HepG2 (cell line): Measurements from ENCODE around the gene ORC2. TPM values are rescaled to one million over a fixed set of nuclear protein-coding genes. Genes with fewer than 3 reads are reported as not detected.

Experiments
- CEBPZ ChIP-seq: IDR thresholded peaks from 2 replicates; pipeline ENCODE4 v1.6.1; 2012; ENCODE audit warnings: low read length, improper control_type of control experiment
- CREM ChIP-seq, 2 experiments: sonication (generic) in 1 of 2; formaldehyde crosslinking in 1 of 2; IDR thresholded peaks; 2 replicates each; pipeline versions ENCODE4 v1.4.0 to v1.6.1; 2016 to 2020; ENCODE audit warnings: antibody characterized with exemption in 1 of 2, mild to moderate bottlenecking in 1 of 2, missing genetic modification reagents in 1 of 2
- FOXK2 ChIP-seq: fragments of 450-650 bp; IDR thresholded peaks from 2 replicates; pipeline ENCODE4 v1.6.1; 2016
- FOXO4 ChIP-seq: sonication (generic); formaldehyde crosslinking; conservative IDR thresholded peaks from 2 replicates; pipeline ENCODE4 v1.8.1; 2023; ENCODE audit warnings: missing genetic modification reagents
- FUBP1 ChIP-seq: sonication (generic); formaldehyde crosslinking; IDR thresholded peaks from 2 replicates; pipeline ENCODE4 v1.5.1; 2020; ENCODE audit warnings: missing genetic modification reagents, mild to moderate bottlenecking, borderline replicate concordance
- GLMP ChIP-seq: sonication (generic); formaldehyde crosslinking; IDR thresholded peaks from 2 replicates; pipeline ENCODE4 v1.9.0; 2021; ENCODE audit warnings: missing genetic modification reagents, mild to moderate bottlenecking, borderline replicate concordance
- HNF4A ChIP-seq: sonication (generic); formaldehyde crosslinking; IDR thresholded peaks from 2 replicates; pipeline ENCODE4 v1.4.0; 2020; ENCODE audit warnings: missing genetic modification reagents
- HNF4G ChIP-seq, 2 experiments: sonication (generic) in 1 of 2; formaldehyde crosslinking in 1 of 2; IDR thresholded peaks; 2 replicates each; pipeline versions ENCODE4 v1.4.0 to v1.6.1; 2011 to 2020; ENCODE audit warnings: borderline replicate concordance in 2 of 2, low read depth in 2 of 2, mild to moderate bottlenecking in 2 of 2, low read length in 1 of 2, missing genetic modification reagents in 1 of 2, moderate library complexity in 1 of 2
- MIER2 ChIP-seq: IDR thresholded peaks from 2 replicates; pipeline ENCODE4 v1.6.1; 2016; ENCODE audit warnings: missing biosample characterization, missing genetic modification reagents
- NCOA2 ChIP-seq: sonication (generic); formaldehyde crosslinking; IDR thresholded peaks from 2 replicates; pipeline ENCODE4 v1.8.0; 2022; ENCODE audit warnings: inconsistent platforms
- NFYB ChIP-seq: sonication (generic); formaldehyde crosslinking; IDR thresholded peaks from 2 replicates; pipeline ENCODE4 v1.4.0; 2020; ENCODE audit warnings: missing genetic modification reagents
- SCMH1 ChIP-seq: sonication (generic); formaldehyde crosslinking; IDR thresholded peaks from 2 replicates; pipeline ENCODE4 v1.9.0; 2021; ENCODE audit warnings: missing genetic modification reagents, mild to moderate bottlenecking, borderline replicate concordance
- TAF1 ChIP-seq: sonication (generic); formaldehyde crosslinking; IDR thresholded peaks from 2 replicates; pipeline ENCODE4 v1.4.0; 2020; ENCODE audit warnings: missing genetic modification reagents
- TBX3 ChIP-seq: fragments of 450-650 bp; IDR thresholded peaks from 2 replicates; pipeline ENCODE4 v1.6.1; 2017; ENCODE audit warnings: antibody characterized with exemption, mild to moderate bottlenecking, inconsistent platforms, borderline replicate concordance
- THAP11 ChIP-seq: IDR thresholded peaks from 2 replicates; pipeline ENCODE4 v1.6.1; 2016; ENCODE audit warnings: missing biosample characterization, missing genetic modification reagents
- ZFP36L2 ChIP-seq: sonication (generic); formaldehyde crosslinking; IDR thresholded peaks from 2 replicates; pipeline ENCODE4 v1.4.0; 2020; ENCODE audit warnings: missing genetic modification reagents
- ZNF224 ChIP-seq: sonication (generic); formaldehyde crosslinking; IDR thresholded peaks from 2 replicates; pipeline ENCODE4 v1.5.0; 2020; ENCODE audit warnings: mild to moderate bottlenecking, missing genetic modification reagents
- ZNF468 ChIP-seq: sonication (generic); formaldehyde crosslinking; IDR thresholded peaks from 2 replicates; pipeline ENCODE4 v1.8.0; 2022; ENCODE audit warnings: mild to moderate bottlenecking, moderate library complexity, missing genetic modification reagents
- ZNF766 ChIP-seq: sonication (generic); formaldehyde crosslinking; IDR thresholded peaks from 2 replicates; pipeline ENCODE4 v1.5.0; 2020; ENCODE audit warnings: missing genetic modification reagents, borderline replicate concordance
- polyA plus RNA-seq, 8 experiments: library from polyadenylated mRNA; depleted of rRNA in 3 of 8; stranded (reverse) in 7 of 8; unstranded in 1 of 8; fragments of >200 nt; fragmentation: Illumina TruSeq in 4 of 8; extraction: Trizol in 4 of 8; gene quantifications; 2 replicates each; pipeline versions ENCODE4 v1.2.1 to v1.2.3, GENCODE V29; 2011 to 2016; ENCODE audit warnings: low read depth in 4 of 8, missing spikeins in 1 of 8, mixed read lengths in 1 of 8; ENCODE audit not compliant: insufficient read depth in 1 of 8
- total RNA-seq, 5 experiments: library from RNA; depleted of rRNA; stranded (reverse); fragments of >200 nt; fragmentation: Illumina TruSeq; extraction: Trizol; gene quantifications; 2 replicates each; pipeline ENCODE4 v1.2.3, GENCODE V29; 2016; ENCODE audit warnings: low read depth in 1 of 5

The ORC2 gene
- total and polyA plus RNA-seq, 2 of the 13 experiments (the other 11 are each of a cell fraction or from before 2014, with no cell fraction given), result 19.3 to 73.5 TPM

DNA sequence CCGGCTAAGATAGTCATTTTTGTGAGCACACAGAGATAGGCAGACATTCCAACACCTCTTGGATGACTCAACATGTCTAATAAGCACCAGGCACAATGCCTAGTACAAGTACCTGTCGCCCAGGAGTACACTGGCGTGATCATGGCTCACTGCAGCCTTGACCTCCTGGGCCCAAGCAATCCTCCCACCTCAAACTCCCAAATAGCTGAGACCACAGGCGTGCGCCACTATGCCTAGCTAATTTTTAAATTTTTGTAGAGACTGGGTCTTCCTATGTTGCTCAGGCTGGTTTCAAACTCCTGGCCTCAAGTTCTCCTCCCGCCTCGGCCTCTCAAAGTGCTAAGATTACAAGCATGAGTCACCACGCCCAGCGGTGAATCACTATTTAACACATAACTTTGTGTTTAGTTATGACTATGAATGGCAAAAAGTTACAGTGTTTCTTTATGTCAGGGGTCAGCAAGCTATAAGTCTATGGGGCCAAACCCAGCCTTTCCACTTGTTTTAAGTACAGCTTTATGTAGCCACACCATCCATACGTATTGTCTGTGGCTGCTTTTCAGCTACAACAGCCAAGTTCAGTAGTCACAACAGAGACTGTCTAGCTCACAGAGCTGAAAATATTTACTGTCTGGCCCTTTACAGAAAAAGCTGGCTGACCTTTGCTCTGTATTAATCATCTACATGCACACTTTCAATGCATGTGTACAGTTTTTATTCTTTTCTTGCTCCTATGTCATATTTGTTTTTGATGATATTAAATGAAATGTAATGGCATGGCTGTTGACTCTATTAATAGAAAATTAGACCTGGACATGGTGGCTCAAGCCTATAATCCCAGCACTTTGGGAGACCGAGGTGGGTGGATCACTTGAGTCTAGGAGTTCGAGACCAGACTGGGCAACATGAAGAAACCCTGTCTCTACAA, 18.7 kb downstream of the ORC2 start (continued):
- TF ChIP-seq TAF1 (CRISPR knock-in tag), result no peak
- no peak for TF ChIP-seq GLMP (CRISPR knock-in tag)
- 0 out of 2 replicates have a peak, but pooled peaks have one; percentile 22 for TF ChIP-seq TBX3
- TF ChIP-seq THAP11 (CRISPR knock-in tag), result no peak
- no peak for TF ChIP-seq ZNF224
- no peak for TF ChIP-seq CEBPZ
- TF ChIP-seq NFYB, result 0 out of 2 replicates have a peak, but pooled peaks have one; percentile 9
- peak; percentile 61 for TF ChIP-seq HNF4A (CRISPR knock-in tag)
- no peak for TF ChIP-seq ZFP36L2
- no peak for TF ChIP-seq SCMH1 (CRISPR knock-in tag)
- TF ChIP-seq ZNF766 (CRISPR knock-in tag), result no peak
- no peak for TF ChIP-seq FUBP1
- no peak for TF ChIP-seq FOXO4 (CRISPR knock-in tag)
- TF ChIP-seq MIER2 (CRISPR knock-in tag), result 0 out of 2 replicates have a peak, but pooled peaks have one; percentile 8
- peak; percentile 88 for TF ChIP-seq FOXK2
- peak; percentile 43; the same call in 1 of the 2 replicates for TF ChIP-seq HNF4G (IDR thresholded peaks at IDR 0.05; ENCODE audit: borderline replicate concordance, low read depth, low read length)
- TF ChIP-seq HNF4G (CRISPR knock-in tag; IDR thresholded peaks at IDR 0.05; ENCODE audit: borderline replicate concordance, low read depth), result 0 out of 2 replicates have a peak, but pooled peaks have one; percentile 51
- no peak for TF ChIP-seq ZNF468 (CRISPR knock-in tag)
- no peak; the same call in none of the 2 replicates for TF ChIP-seq CREM (IDR thresholded peaks at IDR 0.05)
- no peak for TF ChIP-seq CREM (CRISPR knock-in tag; IDR thresholded peaks at IDR 0.05)
- TF ChIP-seq NCOA2, result no peak; the same call in 1 of the 2 replicates
